Ishikawa (cell line): Measurements from ENCODE around the gene ERGIC1.

Source experiments
- CEBPB ChIP-seq: IDR thresholded peaks from 2 replicates; pipeline ENCODE4 v1.6.1; 2012
- CREB1 ChIP-seq: IDR thresholded peaks from 2 replicates; pipeline ENCODE4 v1.6.1; 2012; ENCODE audit warnings: low read depth
- EGR1 ChIP-seq: IDR thresholded peaks from 2 replicates; pipeline ENCODE4 v1.6.1; 2012
- NFIC ChIP-seq: IDR thresholded peaks from 2 replicates; pipeline ENCODE4 v1.6.1; 2012
- RAD21 ChIP-seq: IDR thresholded peaks from 2 replicates; pipeline ENCODE4 v1.6.1; 2012; ENCODE audit warnings: low read depth
- TAF1 ChIP-seq: IDR thresholded peaks from 2 replicates; pipeline ENCODE4 v1.6.1; 2012; ENCODE audit warnings: low read depth, mild to moderate bottlenecking
- TCF12 ChIP-seq: IDR thresholded peaks from 2 replicates; pipeline ENCODE4 v1.6.1; 2012; ENCODE audit warnings: low read depth
- YY1 ChIP-seq: IDR thresholded peaks from 2 replicates; pipeline ENCODE4 v1.6.1; 2012; ENCODE audit warnings: low read depth
- TF ChIP-seq, protein P1 (sequence below): IDR thresholded peaks from 2 replicates; pipeline ENCODE4 v1.6.1; 2012; ENCODE audit warnings: low read depth, mild to moderate bottlenecking
- TF ChIP-seq, protein P2 (sequence below): IDR thresholded peaks from 2 replicates; pipeline ENCODE4 v1.6.1; 2012

DNA sequence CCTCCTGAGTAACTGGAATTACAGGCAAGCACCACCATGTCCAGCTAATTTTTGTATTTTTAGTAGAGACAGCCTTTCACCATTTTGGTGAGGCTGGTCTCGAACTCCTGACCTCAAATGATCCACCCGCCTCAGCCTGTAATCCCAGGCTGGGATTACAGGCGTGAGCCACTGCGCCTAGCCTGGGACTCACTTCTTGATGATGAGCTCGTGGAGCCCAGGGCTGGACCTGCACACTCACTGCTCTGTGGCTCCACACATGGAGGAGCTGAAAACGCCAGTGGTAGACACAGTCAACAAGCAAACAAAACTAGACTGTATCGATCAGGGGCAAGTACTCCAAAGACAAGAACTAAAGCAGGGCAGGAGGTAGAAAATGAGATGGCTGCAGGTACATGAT is 65.4 kb downstream of the ERGIC1 start:
- no peak for TF ChIP-seq RAD21
- TF ChIP-seq, protein P1, sequence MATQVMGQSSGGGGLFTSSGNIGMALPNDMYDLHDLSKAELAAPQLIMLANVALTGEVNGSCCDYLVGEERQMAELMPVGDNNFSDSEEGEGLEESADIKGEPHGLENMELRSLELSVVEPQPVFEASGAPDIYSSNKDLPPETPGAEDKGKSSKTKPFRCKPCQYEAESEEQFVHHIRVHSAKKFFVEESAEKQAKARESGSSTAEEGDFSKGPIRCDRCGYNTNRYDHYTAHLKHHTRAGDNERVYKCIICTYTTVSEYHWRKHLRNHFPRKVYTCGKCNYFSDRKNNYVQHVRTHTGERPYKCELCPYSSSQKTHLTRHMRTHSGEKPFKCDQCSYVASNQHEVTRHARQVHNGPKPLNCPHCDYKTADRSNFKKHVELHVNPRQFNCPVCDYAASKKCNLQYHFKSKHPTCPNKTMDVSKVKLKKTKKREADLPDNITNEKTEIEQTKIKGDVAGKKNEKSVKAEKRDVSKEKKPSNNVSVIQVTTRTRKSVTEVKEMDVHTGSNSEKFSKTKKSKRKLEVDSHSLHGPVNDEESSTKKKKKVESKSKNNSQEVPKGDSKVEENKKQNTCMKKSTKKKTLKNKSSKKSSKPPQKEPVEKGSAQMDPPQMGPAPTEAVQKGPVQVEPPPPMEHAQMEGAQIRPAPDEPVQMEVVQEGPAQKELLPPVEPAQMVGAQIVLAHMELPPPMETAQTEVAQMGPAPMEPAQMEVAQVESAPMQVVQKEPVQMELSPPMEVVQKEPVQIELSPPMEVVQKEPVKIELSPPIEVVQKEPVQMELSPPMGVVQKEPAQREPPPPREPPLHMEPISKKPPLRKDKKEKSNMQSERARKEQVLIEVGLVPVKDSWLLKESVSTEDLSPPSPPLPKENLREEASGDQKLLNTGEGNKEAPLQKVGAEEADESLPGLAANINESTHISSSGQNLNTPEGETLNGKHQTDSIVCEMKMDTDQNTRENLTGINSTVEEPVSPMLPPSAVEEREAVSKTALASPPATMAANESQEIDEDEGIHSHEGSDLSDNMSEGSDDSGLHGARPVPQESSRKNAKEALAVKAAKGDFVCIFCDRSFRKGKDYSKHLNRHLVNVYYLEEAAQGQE, result no peak
- no peak for TF ChIP-seq CREB1
- TF ChIP-seq, protein P2, sequence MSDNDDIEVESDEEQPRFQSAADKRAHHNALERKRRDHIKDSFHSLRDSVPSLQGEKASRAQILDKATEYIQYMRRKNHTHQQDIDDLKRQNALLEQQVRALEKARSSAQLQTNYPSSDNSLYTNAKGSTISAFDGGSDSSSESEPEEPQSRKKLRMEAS, result no peak
- TF ChIP-seq EGR1, result no peak
- TF ChIP-seq TCF12, result no peak
- TF ChIP-seq TAF1, result no peak
- no peak for TF ChIP-seq CEBPB
- no peak for TF ChIP-seq NFIC
- no peak for TF ChIP-seq YY1
